Measurements from ENCODE around the gene MACO1. TPM values are rescaled to one million over a fixed set of nuclear protein-coding genes. Genes with fewer than 3 reads are reported as not detected.

Gene MACO1
- total and polyA plus RNA-seq, 4 donors = 15.3 to 23.2 (median 20.6) TPM

DNA sequence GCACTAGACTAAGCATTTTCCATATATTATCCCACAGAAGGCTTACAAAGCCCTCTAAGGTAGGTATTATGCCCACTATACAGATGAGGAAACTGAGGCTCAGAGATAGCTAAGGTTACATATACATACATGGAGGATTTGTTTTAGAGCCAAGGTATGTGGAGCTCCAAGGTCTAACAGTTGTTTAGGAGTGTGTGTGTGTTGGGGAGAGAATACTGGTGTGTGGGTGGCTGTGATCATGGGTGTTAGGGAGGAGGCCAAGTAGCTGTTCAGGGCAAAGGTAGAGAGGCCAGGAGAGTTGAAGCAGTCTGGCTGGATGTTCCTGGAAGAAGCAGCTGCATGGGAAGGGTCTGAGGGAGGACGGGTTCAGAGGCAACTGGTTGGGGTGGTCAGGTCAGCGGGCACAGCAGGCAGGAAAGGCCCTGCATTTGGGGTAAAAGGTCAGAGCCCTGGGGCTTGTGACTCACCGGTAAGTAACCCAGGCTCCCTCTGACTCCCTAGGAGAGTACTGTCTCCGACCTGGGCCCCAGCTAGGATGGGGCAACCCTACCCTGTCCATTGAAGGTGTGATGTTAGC, 107.6 kb downstream of the MACO1 start (continued):
- TF ChIP-seq ZBTB33 (IDR thresholded peaks at IDR 0.05) = no peak
- TF ChIP-seq SP1 (IDR thresholded peaks at IDR 0.05) = no peak
- no peak for TF ChIP-seq RAD21 (IDR thresholded peaks at IDR 0.05)
- TF ChIP-seq FOXA2 (IDR thresholded peaks at IDR 0.05) = no peak
- TF ChIP-seq, protein P1, sequence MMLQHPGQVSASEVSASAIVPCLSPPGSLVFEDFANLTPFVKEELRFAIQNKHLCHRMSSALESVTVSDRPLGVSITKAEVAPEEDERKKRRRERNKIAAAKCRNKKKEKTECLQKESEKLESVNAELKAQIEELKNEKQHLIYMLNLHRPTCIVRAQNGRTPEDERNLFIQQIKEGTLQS (IDR thresholded peaks at IDR 0.05) = no peak
- no peak for TF ChIP-seq JUND (IDR thresholded peaks at IDR 0.05)
- no peak for TF ChIP-seq RXRA (IDR thresholded peaks at IDR 0.05)
- no peak for TF ChIP-seq FOXA1 (IDR thresholded peaks at IDR 0.05)

- Histone ChIP-seq H3K9me3 (ENCODE audit: control insufficient read depth in 4 of 4, low read length in 3 of 4) (no peaks in the 10 kb centered on the region), H3K4me3 (ENCODE audit: low read depth in 1 of 3, low read length in 3 of 3) (no peak overlapping the region), H3K27ac (ENCODE audit: low read depth in 1 of 2, low read length in 2 of 2) (no peak overlapping the region), H3K36me3 (ENCODE audit: control insufficient read depth in 4 of 4, insufficient read depth in 3 of 4, low read depth in 1 of 4, low read length in 3 of 4) (no peaks in the 10 kb centered on the region), H3K4me1 (ENCODE audit: control insufficient read depth in 4 of 4, insufficient read depth in 4 of 4, low read length in 3 of 4) (peaks cover 7 to 20% (median 10%) of the 10 kb centered on the region in 4 donors), H3K9ac (ENCODE audit: low read depth in 1 of 2, low read length in 2 of 2) (no peak overlapping the region), H3K27me3 (ENCODE audit: control insufficient read depth in 4 of 4, insufficient read depth in 4 of 4, low read length in 3 of 4) (no peaks in the 10 kb centered on the region)
- TF ChIP-seq FOXA1 (IDR thresholded peaks at IDR 0.05) = no peak
- TF ChIP-seq NR2F2 (IDR thresholded peaks at IDR 0.05) = no peak
- TF ChIP-seq FOXA2 (IDR thresholded peaks at IDR 0.05) = no peak
- no peak for TF ChIP-seq HNF4A (conservative IDR thresholded peaks at IDR 0.05)
- no peak for TF ChIP-seq MAX (IDR thresholded peaks at IDR 0.05)
- no peak for TF ChIP-seq CTCF (IDR thresholded peaks at IDR 0.05; ENCODE audit: low read depth, low read length, missing input control)
- no peak for TF ChIP-seq TAF1 (conservative IDR thresholded peaks at IDR 0.05)
- TF ChIP-seq GABPA (IDR thresholded peaks at IDR 0.05 in 1 of 2, conservative IDR thresholded peaks at IDR 0.05 in 1 of 2) = no peak
- TF ChIP-seq, protein P1 (IDR thresholded peaks at IDR 0.05) = no peak
- no peak for TF ChIP-seq RXRA (IDR thresholded peaks at IDR 0.05)
- TF ChIP-seq ZBTB33 (IDR thresholded peaks at IDR 0.05) = no peak
- TF ChIP-seq, protein P2, sequence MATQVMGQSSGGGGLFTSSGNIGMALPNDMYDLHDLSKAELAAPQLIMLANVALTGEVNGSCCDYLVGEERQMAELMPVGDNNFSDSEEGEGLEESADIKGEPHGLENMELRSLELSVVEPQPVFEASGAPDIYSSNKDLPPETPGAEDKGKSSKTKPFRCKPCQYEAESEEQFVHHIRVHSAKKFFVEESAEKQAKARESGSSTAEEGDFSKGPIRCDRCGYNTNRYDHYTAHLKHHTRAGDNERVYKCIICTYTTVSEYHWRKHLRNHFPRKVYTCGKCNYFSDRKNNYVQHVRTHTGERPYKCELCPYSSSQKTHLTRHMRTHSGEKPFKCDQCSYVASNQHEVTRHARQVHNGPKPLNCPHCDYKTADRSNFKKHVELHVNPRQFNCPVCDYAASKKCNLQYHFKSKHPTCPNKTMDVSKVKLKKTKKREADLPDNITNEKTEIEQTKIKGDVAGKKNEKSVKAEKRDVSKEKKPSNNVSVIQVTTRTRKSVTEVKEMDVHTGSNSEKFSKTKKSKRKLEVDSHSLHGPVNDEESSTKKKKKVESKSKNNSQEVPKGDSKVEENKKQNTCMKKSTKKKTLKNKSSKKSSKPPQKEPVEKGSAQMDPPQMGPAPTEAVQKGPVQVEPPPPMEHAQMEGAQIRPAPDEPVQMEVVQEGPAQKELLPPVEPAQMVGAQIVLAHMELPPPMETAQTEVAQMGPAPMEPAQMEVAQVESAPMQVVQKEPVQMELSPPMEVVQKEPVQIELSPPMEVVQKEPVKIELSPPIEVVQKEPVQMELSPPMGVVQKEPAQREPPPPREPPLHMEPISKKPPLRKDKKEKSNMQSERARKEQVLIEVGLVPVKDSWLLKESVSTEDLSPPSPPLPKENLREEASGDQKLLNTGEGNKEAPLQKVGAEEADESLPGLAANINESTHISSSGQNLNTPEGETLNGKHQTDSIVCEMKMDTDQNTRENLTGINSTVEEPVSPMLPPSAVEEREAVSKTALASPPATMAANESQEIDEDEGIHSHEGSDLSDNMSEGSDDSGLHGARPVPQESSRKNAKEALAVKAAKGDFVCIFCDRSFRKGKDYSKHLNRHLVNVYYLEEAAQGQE (IDR thresholded peaks at IDR 0.05) = no peak
- TF ChIP-seq JUND (IDR thresholded peaks at IDR 0.05) = no peak
- no peak for TF ChIP-seq EGR1 (IDR thresholded peaks at IDR 0.05; ENCODE audit: low read depth in 2 of 2)
- TF ChIP-seq HNF4G (IDR thresholded peaks at IDR 0.05) = no peak
- TF ChIP-seq YY1 (IDR thresholded peaks at IDR 0.05) = no peak
- TF ChIP-seq SP1 (IDR thresholded peaks at IDR 0.05) = no peak
- DNase-seq (ENCODE audit: low spot score) = no peak
- WGBS = 92% methylated on average over 13 of the region's 13 CpGs
Measured at GRCh38 chr1:25540750-25541342, 110.1 kb downstream of the MACO1 start.
